Ectodermal cell (in vitro differentiated cells): ENCODE data around the gene STAP2.

ENCODE experiments used
- H3K27ac ChIP-seq: 2 replicates; pipeline ENCODE4 v1.7.0; 2013; ENCODE audit warnings: mild to moderate bottlenecking, low read depth, low read length; ENCODE audit not compliant: insufficient read depth, poor library complexity, severe bottlenecking
- H3K27me3 ChIP-seq: 2 replicates; pipeline ENCODE4 v1.7.0; 2013; ENCODE audit warnings: mild to moderate bottlenecking, low read length; ENCODE audit not compliant: insufficient read depth, control insufficient read depth, poor library complexity, severe bottlenecking
- H3K36me3 ChIP-seq: one replicate; pipeline ENCODE4 v1.7.0; 2013; ENCODE audit warnings: low read length; ENCODE audit not compliant: control insufficient read depth, insufficient read depth
- H3K4me1 ChIP-seq: one replicate; pipeline ENCODE4 v1.7.0; 2013; ENCODE audit warnings: low read length; ENCODE audit not compliant: control insufficient read depth, insufficient read depth
- H3K4me3 ChIP-seq: 2 replicates; pipeline ENCODE4 v1.7.0; 2013; ENCODE audit warnings: low read depth, low read length, control low read depth; ENCODE audit not compliant: insufficient read depth
- H3K9me3 ChIP-seq: 2 replicates; pipeline ENCODE4 v1.7.0; 2013; ENCODE audit warnings: mild to moderate bottlenecking, low read length, moderate library complexity; ENCODE audit not compliant: control insufficient read depth
- WGBS, 2 experiments: methylation state at CpG; one replicate each; pipeline ENCODE4 v1.1.7; 2013; ENCODE audit warnings: missing lambda C conversion rate in 2 of 2; 5-methylcytosine and 5-hydroxymethylcytosine counted together

STAP2 gene

GRCh38 chr19:4362831-4363545, 24.4 kb upstream of the STAP2 start:
- Histone ChIP-seq H3K9me3 (no peaks in the 10 kb centered on the region), H3K4me1 (peaks cover 21% of the 10 kb centered on the region), H3K27ac (no peak overlapping the region), H3K27me3 (no peaks in the 10 kb centered on the region), H3K4me3 (no peak overlapping the region), H3K36me3 (peaks cover 27% of the 10 kb centered on the region)
- 92 to 93% methylated on average over 22 of the region's 22 CpGs for WGBS, 2 experiments

DNA sequence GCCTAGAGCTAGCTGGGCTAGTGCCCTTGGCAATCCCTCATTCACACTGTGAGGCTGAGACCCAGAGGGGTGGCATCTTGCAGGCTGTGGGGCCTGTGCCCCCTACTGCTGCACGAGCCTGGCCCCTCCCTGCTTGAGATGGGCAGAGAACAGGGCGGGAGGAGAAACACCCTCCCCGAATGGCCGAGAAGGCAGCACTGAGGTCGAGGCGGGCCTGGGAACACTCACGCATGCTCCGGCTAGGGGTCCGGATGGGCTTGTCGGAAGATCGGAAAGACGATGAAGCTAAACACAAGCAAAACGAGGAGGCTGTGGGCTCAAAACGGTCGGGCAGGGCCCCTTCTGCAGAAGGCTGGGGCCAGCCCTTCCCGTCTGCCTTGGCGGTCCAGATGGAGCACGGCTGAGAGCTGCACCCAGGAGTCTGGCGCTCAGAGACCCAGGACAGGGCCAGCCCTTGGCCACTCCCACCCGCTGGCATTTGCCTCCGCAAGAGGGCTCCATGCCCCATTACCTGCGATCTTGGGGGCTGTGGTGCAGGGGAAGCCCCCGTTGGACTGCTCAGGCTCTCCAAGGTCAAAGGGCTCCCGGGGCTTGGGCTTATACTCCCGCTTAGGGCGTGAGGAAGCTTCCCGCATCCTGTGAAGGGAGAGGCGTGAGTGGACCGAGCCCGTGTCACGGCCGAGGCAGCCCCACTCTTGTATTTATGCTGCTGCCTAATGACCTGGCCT, 23.6 kb upstream of the STAP2 start:
- no peak overlapping the region for H3K27ac ChIP-seq
- H3K36me3 ChIP-seq, result peaks cover 31% of the 10 kb centered on the region

GRCh38 chr19:4361152-4362046, 22.8 kb upstream of the STAP2 start:
- Histone ChIP-seq H3K36me3 (peaks cover 31% of the 10 kb centered on the region), H3K27me3 (no peaks in the 10 kb centered on the region), H3K4me3 (no peak overlapping the region), H3K4me1 (peaks cover 21% of the 10 kb centered on the region), H3K27ac (peak overlapping the region; percentile 40), H3K9me3 (no peaks in the 10 kb centered on the region)
- 88 to 89% methylated on average over 50 of the region's 50 CpGs for WGBS, 2 experiments

More for the DNA sequence above, 23.6 kb upstream of the STAP2 start:
- 92 to 93% methylated on average over 32 of the region's 32 CpGs for WGBS, 2 experiments
- H3K4me1 ChIP-seq, result peaks cover 21% of the 10 kb centered on the region
- no peak overlapping the region for H3K4me3 ChIP-seq
- no peaks in the 10 kb centered on the region for H3K9me3 ChIP-seq
- H3K27me3 ChIP-seq, result no peaks in the 10 kb centered on the region

DNA sequence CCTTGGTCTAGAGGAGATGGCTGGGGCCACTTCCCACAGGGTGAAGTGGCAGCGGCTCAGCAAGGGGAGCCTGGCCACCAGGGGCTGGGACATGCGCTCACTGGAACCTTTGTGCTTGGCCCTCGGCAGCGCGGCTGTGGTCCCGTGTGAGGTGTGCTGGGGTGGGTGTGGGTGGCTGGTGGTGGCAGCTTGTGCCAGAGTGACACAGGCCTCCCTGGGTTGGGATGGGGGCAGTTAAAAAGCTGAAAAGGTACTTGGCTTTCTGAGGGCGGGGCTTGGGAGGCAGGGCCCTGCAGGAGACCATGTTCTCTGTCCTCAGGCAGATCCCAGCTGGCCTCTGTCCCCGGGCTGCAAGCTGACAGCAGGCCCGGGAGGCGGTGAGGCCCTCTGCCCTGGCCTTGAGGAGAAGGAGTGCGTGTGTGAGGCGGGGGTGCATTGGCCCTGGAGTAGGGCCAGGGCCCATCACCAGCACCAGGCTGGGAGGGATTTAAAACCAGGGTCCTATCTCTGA, 22.1 kb upstream of the STAP2 start:
- H3K27me3 ChIP-seq, result no peaks in the 10 kb centered on the region
- peak overlapping the region; percentile 60 for H3K27ac ChIP-seq
- H3K4me1 ChIP-seq, result peaks cover 21% of the 10 kb centered on the region
- H3K4me3 ChIP-seq, result no peak overlapping the region
- 74% methylated on average over 12 of the region's 12 CpGs for WGBS, 2 experiments
- H3K9me3 ChIP-seq, result no peaks in the 10 kb centered on the region
- H3K36me3 ChIP-seq, result peaks cover 31% of the 10 kb centered on the region

GRCh38 chr19:4360081-4360569, 21.5 kb upstream of the STAP2 start:
- Histone ChIP-seq H3K4me3 (no peak overlapping the region), H3K27me3 (no peaks in the 10 kb centered on the region), H3K27ac (peak overlapping the region; percentile 60), H3K9me3 (no peaks in the 10 kb centered on the region), H3K36me3 (peaks cover 31% of the 10 kb centered on the region), H3K4me1 (peaks cover 21% of the 10 kb centered on the region)
- 92% methylated on average over 9 of the region's 9 CpGs for WGBS, 2 experiments

DNA sequence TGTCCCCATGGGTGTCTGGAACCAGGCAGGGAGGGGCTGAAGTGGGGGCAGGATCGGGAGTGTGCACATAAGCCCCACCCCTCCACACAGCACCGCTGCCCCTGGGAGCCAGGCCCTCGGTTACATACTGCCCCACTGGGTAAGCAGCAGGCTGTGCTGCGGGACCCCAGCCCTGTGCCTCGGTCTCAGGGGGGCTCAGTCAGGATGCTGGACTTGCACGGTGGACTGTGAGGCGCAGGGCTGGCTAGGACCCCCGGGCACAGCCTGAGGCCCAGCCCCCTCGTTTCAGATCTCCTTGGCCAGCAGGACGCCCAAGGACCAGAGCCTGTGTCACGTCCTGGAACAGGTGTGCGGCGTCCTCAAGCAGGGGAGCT, 21.0 kb upstream of the STAP2 start:
- Histone ChIP-seq H3K9me3 (no peaks in the 10 kb centered on the region), H3K36me3 (peaks cover 31% of the 10 kb centered on the region), H3K4me1 (peaks cover 21% of the 10 kb centered on the region), H3K4me3 (no peak overlapping the region), H3K27ac (no peak overlapping the region), H3K27me3 (no peaks in the 10 kb centered on the region)
- 93 to 95% methylated on average over 13 of the region's 13 CpGs for WGBS, 2 experiments

- WGBS, 2 experiments, result 95% methylated on average over 25 of the region's 25 CpGs
- peaks cover 33% of the 10 kb centered on the region for H3K36me3 ChIP-seq
- no peak overlapping the region for H3K27ac ChIP-seq
- peaks cover 21% of the 10 kb centered on the region for H3K4me1 ChIP-seq
- no peaks in the 10 kb centered on the region for H3K27me3 ChIP-seq
- no peaks in the 10 kb centered on the region for H3K9me3 ChIP-seq
- no peak overlapping the region for H3K4me3 ChIP-seq
Observed at GRCh38 chr19:4358709-4359626, 20.3 kb upstream of the STAP2 start.

DNA sequence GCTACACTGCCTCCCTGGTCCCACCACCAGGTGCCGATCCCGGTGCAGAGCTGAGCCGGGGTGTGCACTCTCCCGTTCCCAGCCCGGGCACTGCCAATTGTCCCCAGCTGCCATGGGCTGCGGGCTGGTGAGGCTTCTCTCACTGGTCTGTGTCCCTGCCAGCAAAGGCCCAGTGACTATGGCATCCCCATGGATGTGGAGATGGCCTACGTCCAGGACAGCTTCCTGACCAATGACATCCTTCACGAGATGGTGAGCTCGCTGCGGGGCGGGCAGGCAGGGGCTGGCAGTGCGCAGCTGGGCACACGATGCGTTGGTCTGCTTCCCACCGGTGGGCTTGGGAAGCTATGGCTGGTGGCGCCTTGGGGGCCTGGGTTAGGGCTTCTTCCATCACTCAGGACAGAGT, 19.3 kb upstream of the STAP2 start:
- H3K36me3 ChIP-seq, result peaks cover 32% of the 10 kb centered on the region

GRCh38 chr19:4357095-4357797, 18.6 kb upstream of the STAP2 start:
- 92 to 93% methylated on average over 23 of the region's 23 CpGs for WGBS, 2 experiments
- no peaks in the 10 kb centered on the region for H3K27me3 ChIP-seq
- no peak overlapping the region for H3K4me3 ChIP-seq
- no peak overlapping the region for H3K27ac ChIP-seq
- no peaks in the 10 kb centered on the region for H3K9me3 ChIP-seq
- peaks cover 21% of the 10 kb centered on the region for H3K4me1 ChIP-seq
- H3K36me3 ChIP-seq, result peaks cover 28% of the 10 kb centered on the region

More for the DNA sequence above, 19.3 kb upstream of the STAP2 start:
- Histone ChIP-seq H3K27ac (no peak overlapping the region), H3K9me3 (no peaks in the 10 kb centered on the region), H3K4me1 (peaks cover 21% of the 10 kb centered on the region), H3K27me3 (no peaks in the 10 kb centered on the region), H3K4me3 (no peak overlapping the region)
- WGBS, 2 experiments, result 95 to 96% methylated on average over 16 of the region's 16 CpGs
